HEK293 (cell line): Measurements from ENCODE around the gene LIMK2.

Source experiments
- CTCF ChIA-PET: fragments of 350-600 bp; formaldehyde crosslinking; extraction: SDS; loops from one replicate; lab custom pipeline; 2021; ENCODE audit warnings: antibody characterized with exemption; lab: Yijun Ruan, JAX
- POLR2A ChIA-PET: fragments of 300-600 bp; formaldehyde crosslinking; extraction: SDS; loops from one replicate; lab custom pipeline; 2020; ENCODE audit warnings: antibody characterized with exemption, inconsistent platforms; lab: Yijun Ruan, JAX
- H3K27ac ChIP-seq: fragments of 200-500 bp; sonication (Bioruptor generic); 2 replicates; pipeline ENCODE4 v1.5.1; 2014; ENCODE audit warnings: low read depth, low read length, control low read depth, inconsistent platforms; ENCODE audit errors: extremely low read depth
- H3K36me3 ChIP-seq, 2 experiments: fragments of 200-500 bp in 1 of 2; sonication (Bioruptor generic) in 1 of 2; 1 replicate in 1 of 2; 2 replicates in 1 of 2; pipeline ENCODE4 v1.5.1; 2014 to 2017; ENCODE audit warnings: inconsistent platforms in 2 of 2, low read length in 2 of 2; ENCODE audit not compliant: control insufficient read depth in 2 of 2, insufficient read depth in 1 of 2
- H3K4me1 ChIP-seq: fragments of 200-500 bp; sonication (Bioruptor generic); 2 replicates; pipeline ENCODE4 v1.5.1; 2014; ENCODE audit warnings: mild to moderate bottlenecking, low read length, inconsistent platforms; ENCODE audit not compliant: control insufficient read depth, insufficient read depth
- H3K4me3 ChIP-seq: 2 replicates; pipeline ENCODE4 v1.5.1; 2011; ENCODE audit warnings: low read depth, mild to moderate bottlenecking, control low read depth, low read length, moderate library complexity
- H3K9me3 ChIP-seq: fragments of 200-500 bp; sonication (Bioruptor generic); 2 replicates; pipeline ENCODE4 v1.5.1; 2014; ENCODE audit warnings: low read depth, low read length, inconsistent platforms; ENCODE audit not compliant: control insufficient read depth, insufficient read depth
- EGR2 ChIP-seq: fragments of 450-650 bp; formaldehyde crosslinking; IDR thresholded peaks from 2 replicates; pipeline ENCODE4 v1.5.1; 2016; ENCODE audit warnings: low read depth, missing biosample characterization, missing genetic modification characterization
- IKZF3 ChIP-seq: fragments of 450-650 bp; IDR thresholded peaks from 2 replicates; pipeline ENCODE4 v1.5.0; 2018; ENCODE audit warnings: missing biosample characterization, mild to moderate bottlenecking, missing genetic modification characterization, moderate library complexity
- KLF10 ChIP-seq: fragments of 450-650 bp; IDR thresholded peaks from 2 replicates; pipeline ENCODE4 v1.5.1; 2018; ENCODE audit warnings: missing biosample characterization, mild to moderate bottlenecking, missing genetic modification characterization
- KLF16 ChIP-seq: fragments of 450-650 bp; formaldehyde crosslinking; IDR thresholded peaks from 2 replicates; pipeline ENCODE4 v1.5.1; 2017; ENCODE audit warnings: missing biosample characterization, missing genetic modification characterization
- SCRT2 ChIP-seq: fragments of 450-650 bp; formaldehyde crosslinking; IDR thresholded peaks from 2 replicates; pipeline ENCODE4 v1.5.1; 2016; ENCODE audit warnings: missing biosample characterization, missing genetic modification characterization
- ZBTB7A ChIP-seq: fragments of 450-650 bp; formaldehyde crosslinking; IDR thresholded peaks from 2 replicates; pipeline ENCODE4 v1.5.1; 2016; ENCODE audit warnings: low read depth, missing biosample characterization, missing genetic modification characterization
- ZEB2 ChIP-seq: fragments of 450-650 bp; formaldehyde crosslinking; IDR thresholded peaks from 2 replicates; pipeline ENCODE4 v1.5.1; 2016; ENCODE audit warnings: missing biosample characterization, missing genetic modification characterization
- ZIC2 ChIP-seq: fragments of 450-650 bp; formaldehyde crosslinking; IDR thresholded peaks from 2 replicates; pipeline ENCODE4 v1.5.1; 2016; ENCODE audit warnings: missing biosample characterization, missing genetic modification characterization
- ZNF138 ChIP-seq: fragments of 450-650 bp; formaldehyde crosslinking; IDR thresholded peaks from 2 replicates; pipeline ENCODE4 v1.5.1; 2016; ENCODE audit warnings: missing biosample characterization, missing genetic modification characterization, borderline replicate concordance
- ZNF155 ChIP-seq: fragments of 450-650 bp; formaldehyde crosslinking; IDR thresholded peaks from 2 replicates; pipeline ENCODE4 v1.5.1; 2016; ENCODE audit warnings: missing biosample characterization, missing genetic modification characterization
- ZNF2 ChIP-seq: fragments of 450-650 bp; formaldehyde crosslinking; IDR thresholded peaks from 2 replicates; pipeline ENCODE4 v1.5.1; 2016; ENCODE audit warnings: missing biosample characterization, missing genetic modification characterization
- ZNF23 ChIP-seq: fragments of 450-650 bp; formaldehyde crosslinking; IDR thresholded peaks from 2 replicates; pipeline ENCODE4 v1.5.1; 2016; ENCODE audit warnings: missing biosample characterization, missing genetic modification characterization, borderline replicate concordance
- ZNF37A ChIP-seq: fragments of 450-650 bp; IDR thresholded peaks from 2 replicates; pipeline ENCODE4 v1.5.1; 2018; ENCODE audit warnings: missing biosample characterization, missing genetic modification characterization
- ZNF426 ChIP-seq: fragments of 450-650 bp; formaldehyde crosslinking; IDR thresholded peaks from 2 replicates; pipeline ENCODE4 v1.5.1; 2017; ENCODE audit warnings: missing biosample characterization, missing genetic modification characterization, mild to moderate bottlenecking, inconsistent platforms, moderate library complexity
- ZNF501 ChIP-seq: fragments of 450-650 bp; formaldehyde crosslinking; IDR thresholded peaks from 2 replicates; pipeline ENCODE4 v1.5.1; 2016; ENCODE audit warnings: missing biosample characterization, missing genetic modification characterization
- ZNF544 ChIP-seq: fragments of 450-650 bp; formaldehyde crosslinking; IDR thresholded peaks from 2 replicates; pipeline ENCODE4 v1.5.0; 2017; ENCODE audit warnings: missing biosample characterization, missing genetic modification characterization
- ZNF548 ChIP-seq: fragments of 450-650 bp; formaldehyde crosslinking; IDR thresholded peaks from 2 replicates; pipeline ENCODE4 v1.5.1; 2016; ENCODE audit warnings: missing biosample characterization, missing genetic modification characterization
- ZNF558 ChIP-seq: fragments of 450-650 bp; formaldehyde crosslinking; IDR thresholded peaks from 2 replicates; pipeline ENCODE4 v1.5.1; 2016; ENCODE audit warnings: missing biosample characterization, missing genetic modification characterization
- ZNF610 ChIP-seq: fragments of 450-650 bp; formaldehyde crosslinking; IDR thresholded peaks from 2 replicates; pipeline ENCODE4 v1.5.1; 2016; ENCODE audit warnings: missing biosample characterization, missing genetic modification characterization, borderline replicate concordance
- ZNF621 ChIP-seq: fragments of 450-650 bp; formaldehyde crosslinking; IDR thresholded peaks from 2 replicates; pipeline ENCODE4 v1.5.1; 2017; ENCODE audit warnings: missing biosample characterization, missing genetic modification characterization
- ZNF777 ChIP-seq: fragments of 450-650 bp; formaldehyde crosslinking; IDR thresholded peaks from 2 replicates; pipeline ENCODE4 v1.5.1; 2017; ENCODE audit warnings: missing biosample characterization, missing genetic modification characterization, borderline replicate concordance
- ZNF830 ChIP-seq: fragments of 450-650 bp; IDR thresholded peaks from 2 replicates; pipeline ENCODE4 v1.5.0; 2018; ENCODE audit warnings: missing biosample characterization, missing genetic modification characterization, low read depth, mild to moderate bottlenecking, moderate library complexity
- TF ChIP-seq, protein P1 (sequence below): fragments of 450-650 bp; formaldehyde crosslinking; IDR thresholded peaks from 2 replicates; pipeline ENCODE4 v1.5.1; 2017; ENCODE audit warnings: missing biosample characterization, missing genetic modification characterization
- TF ChIP-seq, protein P2 (sequence below): fragments of 450-650 bp; formaldehyde crosslinking; IDR thresholded peaks from 2 replicates; pipeline ENCODE4 v1.5.1; 2017; ENCODE audit warnings: missing biosample characterization, missing genetic modification characterization

LIMK2 gene

DNA sequence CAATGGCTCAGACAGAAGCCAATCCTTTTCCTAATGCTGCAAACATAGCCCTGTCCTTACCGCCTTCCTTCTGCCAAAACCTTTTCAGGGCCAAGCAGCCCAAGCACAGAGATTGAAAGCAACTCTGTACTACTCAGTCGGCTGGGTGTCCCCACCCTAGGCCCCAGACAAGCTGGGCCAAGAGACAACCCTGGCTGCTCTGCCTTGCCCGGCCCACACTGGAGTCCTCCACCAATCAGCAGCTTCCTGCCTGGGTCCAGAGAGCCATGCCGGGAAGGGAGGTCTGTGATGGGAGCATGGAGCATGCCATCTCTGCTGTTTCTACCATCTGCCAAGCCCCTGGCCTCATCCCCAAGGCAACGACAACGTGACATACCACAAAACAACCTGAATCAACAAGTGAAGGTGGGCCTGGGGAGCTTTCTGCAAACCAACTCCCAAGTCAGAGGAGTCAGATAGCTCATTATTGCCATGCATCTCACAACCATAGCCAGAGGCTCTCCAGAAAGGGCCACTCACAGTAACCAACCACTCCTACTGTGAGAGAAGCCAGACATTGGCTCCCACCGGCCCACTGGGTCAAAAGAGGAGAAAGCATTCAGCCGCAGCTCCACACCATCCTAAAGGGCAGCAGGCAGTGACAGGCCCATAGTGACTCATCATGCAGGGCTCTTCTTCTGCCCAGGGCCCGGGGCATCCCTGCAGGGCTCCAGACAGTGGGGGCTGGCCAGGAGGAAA is 115.9 kb downstream of the LIMK2 start (continued):
- TF ChIP-seq KLF10 (no peak), ZNF37A (tag by site-specific recombination) (no peak), ZNF558 (tag by site-specific recombination) (no peak), SCRT2 (tag by site-specific recombination) (peak; percentile 70; the same call in 1 of the 2 replicates), ZBTB7A (tag by site-specific recombination) (no peak), ZNF544 (tag by site-specific recombination) (no peak), ZNF426 (tag by site-specific recombination) (no peak)
- TF ChIP-seq, protein P1, sequence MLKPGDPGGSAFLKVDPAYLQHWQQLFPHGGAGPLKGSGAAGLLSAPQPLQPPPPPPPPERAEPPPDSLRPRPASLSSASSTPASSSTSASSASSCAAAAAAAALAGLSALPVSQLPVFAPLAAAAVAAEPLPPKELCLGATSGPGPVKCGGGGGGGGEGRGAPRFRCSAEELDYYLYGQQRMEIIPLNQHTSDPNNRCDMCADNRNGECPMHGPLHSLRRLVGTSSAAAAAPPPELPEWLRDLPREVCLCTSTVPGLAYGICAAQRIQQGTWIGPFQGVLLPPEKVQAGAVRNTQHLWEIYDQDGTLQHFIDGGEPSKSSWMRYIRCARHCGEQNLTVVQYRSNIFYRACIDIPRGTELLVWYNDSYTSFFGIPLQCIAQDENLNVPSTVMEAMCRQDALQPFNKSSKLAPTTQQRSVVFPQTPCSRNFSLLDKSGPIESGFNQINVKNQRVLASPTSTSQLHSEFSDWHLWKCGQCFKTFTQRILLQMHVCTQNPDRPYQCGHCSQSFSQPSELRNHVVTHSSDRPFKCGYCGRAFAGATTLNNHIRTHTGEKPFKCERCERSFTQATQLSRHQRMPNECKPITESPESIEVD (tag by site-specific recombination) = no peak

DNA sequence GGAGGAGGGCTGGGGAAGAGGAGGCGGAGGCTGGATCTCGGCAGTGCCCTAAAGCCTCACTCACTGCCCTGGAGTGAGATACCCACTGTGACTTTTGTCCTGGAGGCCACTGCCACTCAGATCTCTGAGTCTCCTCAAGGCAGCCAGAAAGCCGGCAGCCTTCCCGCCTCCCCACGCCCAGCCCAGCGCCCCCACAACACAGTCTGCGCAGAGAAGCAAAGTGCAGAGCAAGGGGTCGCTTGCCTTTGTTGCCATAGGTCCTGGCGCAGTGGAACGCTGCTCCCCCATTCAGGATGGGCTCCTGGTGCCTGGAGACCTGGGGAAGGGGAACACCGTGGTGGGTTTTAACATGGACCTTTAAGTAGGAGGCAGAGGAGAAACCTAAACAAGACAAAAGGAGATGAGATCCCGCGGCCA is 116.5 kb downstream of the LIMK2 start:
- POLR2A ChIA-PET = no interaction called here
- Histone ChIP-seq H3K9me3 (no peaks in the 10 kb centered on the region), H3K4me1 (no peaks in the 10 kb centered on the region), H3K36me3 (peaks cover 51 to 82% of the 10 kb centered on the region in 2 experiments), H3K4me3 (no peak overlapping the region), H3K27ac (no peak overlapping the region)
- CTCF ChIA-PET = interaction anchor here (3.9 kb wide), 1 partner anchor 15 kb away, joined by 28 read pairs; no protein-coding TSS in a partner anchor
- TF ChIP-seq ZNF138 (tag by site-specific recombination) = no peak
- no peak for TF ChIP-seq ZEB2 (tag by site-specific recombination)

DNA sequence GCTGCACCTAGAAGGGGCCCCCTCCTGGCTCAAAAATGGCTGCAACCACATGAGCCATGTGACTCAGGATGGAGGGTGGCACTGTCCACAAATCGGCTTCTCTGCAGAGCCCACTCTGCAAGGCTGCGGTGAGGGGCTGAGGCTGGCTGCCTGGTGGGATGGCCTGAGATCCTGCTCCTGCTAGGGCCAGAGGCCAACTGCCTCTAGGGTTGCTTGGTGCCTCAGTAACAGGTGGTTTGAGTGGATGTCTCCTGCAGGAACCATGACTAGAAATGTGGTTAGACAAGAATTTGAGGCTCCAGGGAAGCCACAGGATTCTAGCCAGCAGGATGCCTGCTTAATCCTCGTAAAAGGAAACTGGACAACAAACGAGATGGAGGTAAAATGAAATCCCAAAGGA is 116.9 kb downstream of the LIMK2 start:
- CTCF ChIA-PET = interaction anchor here (3.9 kb wide), 1 partner anchor 16 kb away, joined by 28 read pairs; no protein-coding TSS in a partner anchor

More for the DNA sequence above, 116.9 kb downstream of the LIMK2 start:
- POLR2A ChIA-PET = no interaction called here
- no peak for TF ChIP-seq ZNF2
- no peak for TF ChIP-seq IKZF3 (tag by site-specific recombination)
- TF ChIP-seq ZNF155 (tag by site-specific recombination) = no peak
- TF ChIP-seq, protein P2, sequence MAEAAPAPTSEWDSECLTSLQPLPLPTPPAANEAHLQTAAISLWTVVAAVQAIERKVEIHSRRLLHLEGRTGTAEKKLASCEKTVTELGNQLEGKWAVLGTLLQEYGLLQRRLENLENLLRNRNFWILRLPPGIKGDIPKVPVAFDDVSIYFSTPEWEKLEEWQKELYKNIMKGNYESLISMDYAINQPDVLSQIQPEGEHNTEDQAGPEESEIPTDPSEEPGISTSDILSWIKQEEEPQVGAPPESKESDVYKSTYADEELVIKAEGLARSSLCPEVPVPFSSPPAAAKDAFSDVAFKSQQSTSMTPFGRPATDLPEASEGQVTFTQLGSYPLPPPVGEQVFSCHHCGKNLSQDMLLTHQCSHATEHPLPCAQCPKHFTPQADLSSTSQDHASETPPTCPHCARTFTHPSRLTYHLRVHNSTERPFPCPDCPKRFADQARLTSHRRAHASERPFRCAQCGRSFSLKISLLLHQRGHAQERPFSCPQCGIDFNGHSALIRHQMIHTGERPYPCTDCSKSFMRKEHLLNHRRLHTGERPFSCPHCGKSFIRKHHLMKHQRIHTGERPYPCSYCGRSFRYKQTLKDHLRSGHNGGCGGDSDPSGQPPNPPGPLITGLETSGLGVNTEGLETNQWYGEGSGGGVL (tag by site-specific recombination) = no peak
- TF ChIP-seq KLF16 (tag by site-specific recombination) = no peak
- no peak for TF ChIP-seq ZNF777
- TF ChIP-seq SCRT2 (tag by site-specific recombination) = peak; percentile 85
- TF ChIP-seq ZNF621 = no peak
- TF ChIP-seq ZNF501 = no peak
- no peak for TF ChIP-seq ZNF23 (tag by site-specific recombination)
- TF ChIP-seq ZIC2 (tag by site-specific recombination) = peak; percentile 34; the same call in 1 of the 2 replicates
- TF ChIP-seq ZNF830 = no peak
- no peak for TF ChIP-seq ZNF610
- TF ChIP-seq EGR2 (tag by site-specific recombination) = no peak
- no peak for TF ChIP-seq ZNF548 (tag by site-specific recombination)
- TF ChIP-seq, all 188 proteins: peak for 2
- H3K9me3 ChIP-seq = no peaks in the 10 kb centered on the region
- peaks cover 51 to 87% of the 10 kb centered on the region in 2 experiments for H3K36me3 ChIP-seq
- no peak overlapping the region for H3K4me3 ChIP-seq
- H3K4me1 ChIP-seq = no peaks in the 10 kb centered on the region
- no peak overlapping the region for H3K27ac ChIP-seq
